Neural crest cell (in vitro differentiated cells): ENCODE measurements around the gene HSPA4. TPM values are rescaled to one million over a fixed set of nuclear protein-coding genes. Genes with fewer than 3 reads are reported as not detected.

ENCODE experiments used
- DNase-seq: peaks from one replicate; pipeline ENCODE4 v3.0.0; 2021; ENCODE audit warnings: low read depth, mixed read lengths, low spot score
- H3K27ac Mint-ChIP-seq: one replicate; pipeline ENCODE4 v1.8.0; 2021; ENCODE audit warnings: mild to moderate bottlenecking, mixed read lengths; ENCODE audit not compliant: unreplicated experiment
- H3K27me3 Mint-ChIP-seq: 2 replicates; pipeline ENCODE4 v1.8.0; 2021; ENCODE audit warnings: low read depth, mild to moderate bottlenecking, mixed read lengths
- H3K36me3 Mint-ChIP-seq: 2 replicates; pipeline ENCODE4 v1.8.0; 2021; ENCODE audit warnings: low read depth, mild to moderate bottlenecking, mixed read lengths
- H3K4me1 Mint-ChIP-seq: 2 replicates; pipeline ENCODE4 v1.8.0; 2021; ENCODE audit warnings: mixed read lengths
- H3K4me3 Mint-ChIP-seq: one replicate; pipeline ENCODE4 v1.8.0; 2021; ENCODE audit warnings: mild to moderate bottlenecking, mixed read lengths
- H3K9me3 Mint-ChIP-seq: 2 replicates; pipeline ENCODE4 v1.8.0; 2021; ENCODE audit warnings: mixed read lengths
- CTCF ChIP-seq: fragments of 200-600 bp; sonication (generic); conservative IDR thresholded peaks from 2 replicates; pipeline ENCODE4 v1.5.0; 2021; ENCODE audit warnings: antibody characterized with exemption, mild to moderate bottlenecking
- total RNA-seq: library from RNA; stranded (reverse); gene quantifications from 2 replicates; pipeline ENCODE4 v1.2.1, GENCODE V29; 2021

HSPA4 gene
- total RNA-seq, 1 donor from 2014 or later: 161 TPM

- Mint-ChIP-seq H3K36me3 (peaks cover 3% of the 10 kb centered on the region), H3K4me1 (no peaks in the 10 kb centered on the region), H3K27ac (no peak overlapping the region), H3K9me3 (peaks cover 8% of the 10 kb centered on the region), H3K4me3 (no peak overlapping the region), H3K27me3 (peaks cover 12% of the 10 kb centered on the region)
- DNase-seq: no peak
- TF ChIP-seq CTCF: no peak
These were observed 88.5 kb downstream of the HSPA4 start for GRCh38 chr5:133140311-133140710.

- H3K4me1 Mint-ChIP-seq: no peaks in the 10 kb centered on the region
- peaks cover 8% of the 10 kb centered on the region for H3K9me3 Mint-ChIP-seq
- no peak overlapping the region for H3K27ac Mint-ChIP-seq
- H3K36me3 Mint-ChIP-seq: no peaks in the 10 kb centered on the region
- H3K4me3 Mint-ChIP-seq: no peak overlapping the region
- TF ChIP-seq CTCF: no peak
- DNase-seq: no peak
- peaks cover under 1% of the 10 kb centered on the region for H3K27me3 Mint-ChIP-seq
These were observed 89.9 kb downstream of the HSPA4 start for GRCh38 chr5:133141746-133142145.

GRCh38 chr5:133142782-133143181 lies 91.0 kb downstream of the HSPA4 start:
- H3K36me3 Mint-ChIP-seq: no peaks in the 10 kb centered on the region
- no peak overlapping the region for H3K27ac Mint-ChIP-seq
- no peak for TF ChIP-seq CTCF
- no peaks in the 10 kb centered on the region for H3K27me3 Mint-ChIP-seq
- no peak overlapping the region for H3K4me3 Mint-ChIP-seq
- H3K9me3 Mint-ChIP-seq: peaks cover 8% of the 10 kb centered on the region
- no peak for DNase-seq
- peaks cover under 1% of the 10 kb centered on the region for H3K4me1 Mint-ChIP-seq

- no peak for DNase-seq
These were observed 92.6 kb downstream of the HSPA4 start for GRCh38 chr5:133144245-133144981.

GRCh38 chr5:133145436-133146170 lies 93.8 kb downstream of the HSPA4 start:
- peaks cover 10% of the 10 kb centered on the region for H3K4me1 Mint-ChIP-seq
- no peak overlapping the region for H3K27ac Mint-ChIP-seq
- no peak for DNase-seq
- H3K4me3 Mint-ChIP-seq: no peak overlapping the region
- peaks cover 8% of the 10 kb centered on the region for H3K9me3 Mint-ChIP-seq
- no peaks in the 10 kb centered on the region for H3K27me3 Mint-ChIP-seq
- no peak for TF ChIP-seq CTCF
- no peaks in the 10 kb centered on the region for H3K36me3 Mint-ChIP-seq

More at GRCh38 chr5:133144245-133144981, 92.6 kb downstream of the HSPA4 start:
- no peak for TF ChIP-seq CTCF
- no peak overlapping the region for H3K27ac Mint-ChIP-seq
- no peaks in the 10 kb centered on the region for H3K36me3 Mint-ChIP-seq
- H3K27me3 Mint-ChIP-seq: no peaks in the 10 kb centered on the region
- H3K9me3 Mint-ChIP-seq: peaks cover 8% of the 10 kb centered on the region
- peaks cover 10% of the 10 kb centered on the region for H3K4me1 Mint-ChIP-seq
- H3K4me3 Mint-ChIP-seq: no peak overlapping the region
